ENCODE measurements around the gene TUBA4A. TPM values are rescaled to one million over a fixed set of nuclear protein-coding genes. Genes with fewer than 3 reads are reported as not detected.

Gene TUBA4A
- total and polyA plus RNA-seq, 3 experiments from 2014 or later = 175 to 234 (median 178) TPM

DNA sequence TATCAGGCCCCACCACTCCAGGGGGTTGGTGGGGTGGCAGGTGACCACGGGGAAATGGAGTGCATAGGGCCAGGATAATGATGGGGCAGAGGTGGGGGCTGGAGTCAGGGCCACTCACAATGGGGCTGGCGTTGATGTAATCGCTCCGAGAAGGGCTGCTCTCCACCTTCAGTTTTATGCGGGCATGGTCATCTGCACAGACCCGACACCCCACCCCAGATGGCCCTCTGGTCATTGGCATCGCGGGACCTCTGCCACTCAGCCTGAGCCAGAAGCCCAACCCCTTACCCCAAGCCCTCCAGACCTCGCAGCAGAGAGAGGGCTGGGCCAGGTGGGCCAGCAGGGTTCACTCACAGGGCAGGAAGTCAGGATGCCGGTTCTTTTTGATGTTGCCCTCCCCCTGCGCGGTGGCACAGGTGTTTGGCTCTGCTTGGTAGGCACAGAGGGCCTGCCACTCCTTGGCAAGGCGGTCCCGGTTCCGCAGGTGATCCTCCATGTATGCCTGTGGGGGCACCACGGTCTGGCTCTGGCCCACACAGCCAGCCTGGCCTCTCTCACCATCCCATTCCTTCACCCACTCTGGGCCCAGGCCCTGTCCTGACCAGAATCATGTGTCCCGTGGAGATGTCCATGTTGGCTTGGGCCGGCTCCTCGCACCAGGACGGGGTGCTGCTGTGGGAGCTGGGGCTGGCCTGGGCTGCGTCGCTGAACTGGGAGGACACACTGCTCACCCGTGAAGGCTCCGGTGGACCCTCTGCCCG lies 43.1 kb upstream of the TUBA4A start:
- H3K4me3 ChIP-seq (ENCODE audit: low read length) = no peak overlapping the region
- Mint-ChIP-seq H3K4me3 (no peak overlapping the region), H3K36me3 (no peaks in the 10 kb centered on the region), H3K27ac (peak overlapping the region in 2 of 8 donors; percentile 68 to 93), H3K9me3 (no peaks in the 10 kb centered on the region), H3K4me1 (peaks cover 10 to 21% (median 16%) of the 10 kb centered on the region in 3 donors), H3K27me3 (peaks cover 15 to 18% of the 10 kb centered on the region in 2 donors)
- H3K9me3 ChIP-seq (ENCODE audit: low read length) = no peaks in the 10 kb centered on the region
- POLR2A ChIA-PET = no interaction called here
- no peaks in the 10 kb centered on the region for H3K36me3 ChIP-seq (ENCODE audit: insufficient read depth, low read length)
- H3K27ac ChIP-seq (ENCODE audit: low read depth, low read length) = no peak overlapping the region
- H3K4me1 ChIP-seq (ENCODE audit: insufficient read depth, low read length) = peaks cover 22% of the 10 kb centered on the region
- H3K27me3 ChIP-seq (ENCODE audit: insufficient read depth, low read length, poor library complexity, severe bottlenecking) = peaks cover 4% of the 10 kb centered on the region
- DNase-seq = peak in 1 of 5 donors; percentile 60
- CTCF ChIA-PET = interaction anchor here (1.1 to 5.6 kb wide), 11 partner anchors 18 to 239 kb away, joined by 3 to 132 read pairs (median 26); partner anchors contain the start of genes ABCB6, CNPPD1, DNAJB2 and IHH

DNA sequence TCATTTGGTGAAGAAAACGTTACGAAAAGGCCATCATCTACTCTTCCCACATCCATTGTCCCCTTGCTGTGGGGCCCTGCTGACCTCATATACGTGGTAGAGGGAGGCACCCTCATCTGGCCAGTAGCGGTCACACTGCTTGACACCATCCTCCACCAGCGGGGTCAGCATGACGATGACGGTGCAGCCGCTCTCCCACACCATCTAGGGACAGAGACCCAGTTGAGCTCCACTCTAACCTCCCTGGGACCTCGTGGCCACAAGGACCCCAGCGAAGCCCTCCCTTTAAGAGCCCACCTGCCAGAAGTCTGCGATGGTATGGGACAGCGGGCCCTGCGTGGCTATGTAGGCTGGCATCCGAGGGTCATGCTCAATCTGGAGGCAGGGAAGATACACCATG lies 42.4 kb upstream of the TUBA4A start:
- Mint-ChIP-seq H3K27me3 (peaks cover 11% of the 10 kb centered on the region in 2 donors), H3K4me3 (no peak overlapping the region), H3K4me1 (peaks cover 10 to 21% (median 16%) of the 10 kb centered on the region in 3 donors), H3K36me3 (no peaks in the 10 kb centered on the region), H3K27ac (peak overlapping the region in 3 of 8 donors; percentile 68 to 93 (median 71)), H3K9me3 (no peaks in the 10 kb centered on the region)
- H3K4me1 ChIP-seq (ENCODE audit: insufficient read depth, low read length) = peaks cover 22% of the 10 kb centered on the region
- H3K27ac ChIP-seq (ENCODE audit: low read depth, low read length) = no peak overlapping the region
- peaks cover 4% of the 10 kb centered on the region for H3K27me3 ChIP-seq (ENCODE audit: insufficient read depth, low read length, poor library complexity, severe bottlenecking)
- no peaks in the 10 kb centered on the region for H3K9me3 ChIP-seq (ENCODE audit: low read length)
- no peaks in the 10 kb centered on the region for H3K36me3 ChIP-seq (ENCODE audit: insufficient read depth, low read length)
- POLR2A ChIA-PET = no interaction called here
- CTCF ChIA-PET = interaction anchor here (1.5 to 7.4 kb wide), 13 partner anchors 16 to 241 kb away, joined by 7 to 258 read pairs (median 35); partner anchors contain the start of genes ABCB6, ANKZF1, ATG9A and CNPPD1
- no peak for DNase-seq
- no peak overlapping the region for H3K4me3 ChIP-seq (ENCODE audit: low read length)

DNA sequence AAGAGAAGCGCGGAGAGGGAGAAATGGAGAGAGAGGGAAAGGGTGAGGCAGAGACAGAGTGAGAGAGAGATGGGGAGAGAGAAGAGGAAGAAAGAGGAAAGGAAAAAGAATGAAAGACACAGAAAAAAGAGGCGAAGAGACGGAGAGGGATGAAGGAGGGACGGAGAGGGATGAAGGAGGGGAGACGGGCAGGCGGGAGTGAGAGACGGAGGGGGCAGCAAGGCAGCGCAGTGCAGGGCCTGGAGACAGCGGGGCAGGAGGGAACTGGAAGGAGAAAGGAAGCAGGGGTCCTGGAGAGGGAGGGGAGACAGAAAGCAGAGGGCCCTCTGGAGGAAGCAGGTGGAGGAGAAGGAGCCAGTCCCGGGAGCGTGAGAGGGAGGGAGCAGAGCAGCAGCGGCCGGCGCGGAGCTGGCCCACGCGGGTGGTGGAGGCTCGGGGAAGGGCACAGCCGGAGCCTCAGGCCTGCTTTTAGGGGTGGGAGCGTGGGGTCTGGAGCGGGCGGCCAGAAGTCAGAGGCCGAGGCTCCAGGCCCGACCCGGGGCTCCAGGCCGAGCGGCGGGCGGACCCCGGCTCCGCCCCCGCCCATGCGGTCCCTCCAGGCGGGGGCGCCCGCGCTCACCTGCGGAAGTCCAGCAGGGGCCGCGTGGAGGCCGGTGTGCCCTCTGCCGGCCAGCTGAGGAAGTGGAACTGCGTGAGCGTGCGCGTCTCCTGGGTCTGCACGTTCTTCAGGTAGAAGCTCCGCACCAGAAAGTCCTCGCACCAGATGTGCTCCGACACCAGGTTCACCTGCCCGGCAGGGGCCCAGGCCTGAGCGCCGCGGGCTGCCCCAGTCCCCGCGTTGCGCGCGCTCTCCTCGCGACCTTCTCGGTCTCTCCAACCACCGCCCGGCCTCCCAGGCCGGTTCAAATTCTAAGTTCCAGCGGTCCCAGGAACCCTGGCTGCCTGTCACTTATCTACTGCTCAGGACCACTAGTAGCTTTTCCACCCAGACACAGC lies 40.9 kb upstream of the TUBA4A start:
- Mint-ChIP-seq H3K27ac (peak overlapping the region in 7 of 8 donors; percentile 29 to 96 (median 86)), H3K27me3 (peaks cover 5 to 6% of the 10 kb centered on the region in 2 donors), H3K4me1 (peaks cover 10 to 21% (median 16%) of the 10 kb centered on the region in 3 donors), H3K9me3 (no peaks in the 10 kb centered on the region), H3K36me3 (no peaks in the 10 kb centered on the region), H3K4me3 (peak overlapping the region; percentile 54 to 81 (median 75))
- DNase-seq = peak; percentile 83 to 92 (median 88)
- Histone ChIP-seq H3K36me3 (ENCODE audit: insufficient read depth, low read length) (no peaks in the 10 kb centered on the region), H3K4me3 (ENCODE audit: low read length) (peak overlapping the region; percentile 51), H3K9me3 (ENCODE audit: low read length) (no peaks in the 10 kb centered on the region), H3K27me3 (ENCODE audit: insufficient read depth, low read length, poor library complexity, severe bottlenecking) (peaks cover 4% of the 10 kb centered on the region), H3K27ac (ENCODE audit: low read depth, low read length) (peak overlapping the region; percentile 55), H3K4me1 (ENCODE audit: insufficient read depth, low read length) (peaks cover 22% of the 10 kb centered on the region)
- ChIA-PET POLR2A (interaction anchor here (0.8 to 2.3 kb wide), 13 partner anchors 9 to 118 kb away, joined by 3 to 24 read pairs (median 5); partner anchors contain the start of genes ANKZF1, ATG9A, CNPPD1 and DNAJB2), CTCF (interaction anchor here (0.5 to 7.4 kb wide), 55 partner anchors 9 to 298 kb away, joined by 3 to 258 read pairs (median 5); partner anchors contain the start of genes ABCB6, ANKZF1, ATG9A and CNPPD1)

DNA sequence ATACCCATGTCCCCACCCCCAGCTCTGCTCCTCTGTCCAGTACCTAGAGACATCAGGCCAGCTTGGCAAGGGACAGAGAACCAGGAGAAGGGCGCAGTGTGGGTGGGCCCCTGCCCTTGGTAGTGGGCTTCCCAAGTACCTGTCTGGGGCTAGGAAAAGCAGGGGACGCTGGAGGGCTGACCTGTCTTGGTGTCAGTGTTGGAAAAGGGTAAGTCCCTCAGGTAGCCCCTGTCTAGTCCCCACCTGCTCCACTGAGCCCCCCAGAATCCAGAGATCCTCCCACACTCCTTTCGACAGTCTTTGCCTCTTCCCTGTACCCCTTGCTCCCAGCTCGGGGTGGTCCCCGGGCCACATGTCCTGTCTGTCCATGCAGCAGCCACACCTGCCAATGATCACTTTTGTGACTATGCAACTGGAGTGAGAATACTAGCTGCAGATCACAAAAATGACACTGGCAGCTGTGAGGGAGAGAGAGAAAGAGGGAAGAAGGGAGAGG lies 40.1 kb upstream of the TUBA4A start:
- no peaks in the 10 kb centered on the region for H3K36me3 Mint-ChIP-seq
- Histone ChIP-seq H3K36me3 (ENCODE audit: insufficient read depth, low read length) (no peaks in the 10 kb centered on the region), H3K4me3 (ENCODE audit: low read length) (no peak overlapping the region), H3K27ac (ENCODE audit: low read depth, low read length) (no peak overlapping the region), H3K4me1 (ENCODE audit: insufficient read depth, low read length) (peaks cover 18% of the 10 kb centered on the region), H3K27me3 (ENCODE audit: insufficient read depth, low read length, poor library complexity, severe bottlenecking) (no peaks in the 10 kb centered on the region), H3K9me3 (ENCODE audit: low read length) (no peaks in the 10 kb centered on the region)
- H3K27me3 Mint-ChIP-seq = peaks cover under 1 to 2% of the 10 kb centered on the region in 2 donors
- peak overlapping the region; percentile 27 to 79 (median 56) for H3K4me3 Mint-ChIP-seq
- no peaks in the 10 kb centered on the region for H3K9me3 Mint-ChIP-seq
- ChIA-PET POLR2A (interaction anchor here (0.6 to 2.3 kb wide), 4 partner anchors 9 to 117 kb away, joined by 4 to 24 read pairs (median 8); partner anchors contain the start of genes CNPPD1 and DNAJB2), CTCF (interaction anchor here (0.9 to 7.4 kb wide), 15 partner anchors 14 to 236 kb away, joined by 3 to 258 read pairs (median 17); partner anchors contain the start of genes ABCB6, ANKZF1, ATG9A and CNPPD1)
- no peak for DNase-seq
- H3K4me1 Mint-ChIP-seq = peaks cover 10 to 19% (median 16%) of the 10 kb centered on the region in 3 donors
- H3K27ac Mint-ChIP-seq = peak overlapping the region in 6 of 8 donors; percentile 67 to 93 (median 86)

DNA sequence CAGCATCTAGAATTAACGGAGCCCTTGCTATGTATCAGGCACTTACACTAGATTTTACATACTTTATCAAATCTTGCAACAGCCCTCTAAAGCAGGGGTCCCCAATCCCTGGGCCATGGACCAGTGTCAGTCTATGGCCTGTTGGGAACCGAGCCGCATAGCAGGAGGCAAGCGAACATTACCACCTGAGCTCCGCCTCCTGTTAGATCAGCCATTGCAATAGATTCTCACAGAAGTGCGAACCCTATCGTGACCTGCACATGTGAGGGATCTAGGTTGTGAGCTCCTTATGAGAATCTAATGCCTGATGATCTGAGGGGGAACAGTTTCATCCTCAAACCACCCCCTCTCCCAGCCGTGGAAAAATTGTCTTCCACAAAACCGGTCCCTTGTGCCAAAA lies 38.9 kb upstream of the TUBA4A start:
- Mint-ChIP-seq H3K27me3 (no peaks in the 10 kb centered on the region), H3K27ac (peak overlapping the region in 5 of 8 donors; percentile 33 to 87 (median 54)), H3K9me3 (no peaks in the 10 kb centered on the region), H3K4me1 (peaks cover 10 to 16% (median 16%) of the 10 kb centered on the region in 3 donors), H3K36me3 (no peaks in the 10 kb centered on the region), H3K4me3 (peak overlapping the region in 1 of 7 donors; percentile 24)
- DNase-seq = no peak
- Histone ChIP-seq H3K27ac (ENCODE audit: low read depth, low read length) (no peak overlapping the region), H3K4me1 (ENCODE audit: insufficient read depth, low read length) (peaks cover 17% of the 10 kb centered on the region), H3K9me3 (ENCODE audit: low read length) (no peaks in the 10 kb centered on the region), H3K4me3 (ENCODE audit: low read length) (no peak overlapping the region), H3K36me3 (ENCODE audit: insufficient read depth, low read length) (no peaks in the 10 kb centered on the region), H3K27me3 (ENCODE audit: insufficient read depth, low read length, poor library complexity, severe bottlenecking) (no peaks in the 10 kb centered on the region)
- ChIA-PET CTCF (interaction anchor here (1.4 to 7.4 kb wide), 5 partner anchors 13 to 235 kb away, joined by 5 to 258 read pairs (median 68); partner anchors contain the start of genes ABCB6, CNPPD1, DNAJB2 and GLB1L), POLR2A (interaction anchor here (1.0 kb wide), 1 partner anchor 14 kb away, joined by 7 read pairs; no protein-coding TSS in a partner anchor)

DNA sequence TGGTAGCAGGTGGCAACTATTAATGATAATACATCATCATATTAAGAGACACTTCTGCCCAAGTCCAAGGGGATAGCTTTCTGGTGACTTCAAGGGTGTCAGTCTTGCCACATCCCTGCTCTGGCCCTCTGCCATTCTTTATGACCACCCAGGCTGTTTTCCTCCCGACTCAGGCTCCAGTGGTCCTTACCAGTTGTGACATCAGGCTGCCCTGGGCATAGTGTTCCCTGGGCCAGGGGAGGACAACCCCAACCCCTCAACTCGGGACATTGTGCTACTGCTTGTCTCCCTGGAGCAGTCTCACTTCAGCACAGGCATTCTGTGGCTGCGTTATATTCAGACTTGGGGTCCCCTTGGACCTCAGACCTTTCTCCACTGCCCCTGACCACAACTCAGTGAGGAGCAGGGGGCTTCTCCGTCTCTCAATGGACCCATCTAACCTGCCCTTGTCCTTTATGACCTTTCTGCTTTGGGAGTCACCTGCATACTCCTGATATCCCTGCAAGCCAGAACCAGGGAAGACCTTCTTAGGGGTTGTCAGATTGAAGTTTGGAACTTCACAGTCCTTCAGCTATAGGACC lies 38.3 kb upstream of the TUBA4A start:
- Mint-ChIP-seq H3K36me3 (no peaks in the 10 kb centered on the region), H3K27me3 (no peaks in the 10 kb centered on the region), H3K27ac (peak overlapping the region in 5 of 8 donors; percentile 8 to 78 (median 33)), H3K9me3 (no peaks in the 10 kb centered on the region), H3K4me3 (peak overlapping the region in 1 of 7 donors; percentile 24), H3K4me1 (peaks cover 10 to 16% (median 16%) of the 10 kb centered on the region in 3 donors)
- Histone ChIP-seq H3K27me3 (ENCODE audit: insufficient read depth, low read length, poor library complexity, severe bottlenecking) (no peaks in the 10 kb centered on the region), H3K9me3 (ENCODE audit: low read length) (no peaks in the 10 kb centered on the region), H3K27ac (ENCODE audit: low read depth, low read length) (no peak overlapping the region), H3K4me1 (ENCODE audit: insufficient read depth, low read length) (peaks cover 12% of the 10 kb centered on the region), H3K36me3 (ENCODE audit: insufficient read depth, low read length) (no peaks in the 10 kb centered on the region), H3K4me3 (ENCODE audit: low read length) (no peak overlapping the region)
- CTCF ChIA-PET = interaction anchor here (0.8 to 7.4 kb wide), 4 partner anchors 12 to 119 kb away, joined by 3 to 258 read pairs (median 54); partner anchors contain the start of genes CNPPD1, DNAJB2, GLB1L and SLC23A3
- POLR2A ChIA-PET = interaction anchor here (0.7 to 1.3 kb wide), 3 partner anchors 12 to 77 kb away, joined by 3 to 7 read pairs (median 4); no protein-coding TSS in a partner anchor
- no peak for DNase-seq
